HepG2 (cell line): ENCODE results near the gene EEFSEC. TPM values are rescaled to one million over a fixed set of nuclear protein-coding genes. Genes with fewer than 3 reads are reported as not detected.

Experiments used
- BRD4 ChIP-seq: sonication (generic); formaldehyde crosslinking; IDR thresholded peaks from 2 replicates; pipeline ENCODE4 v1.4.0; 2020; ENCODE audit warnings: missing genetic modification reagents
- GMEB2 ChIP-seq: IDR thresholded peaks from 2 replicates; pipeline ENCODE4 v1.6.1; 2016; ENCODE audit warnings: missing biosample characterization, missing genetic modification reagents, low read depth
- MNT ChIP-seq: fragments of 450-650 bp; IDR thresholded peaks from 2 replicates; pipeline ENCODE4 v1.6.1; 2016
- NCOR1 ChIP-seq: fragments of 200-600 bp; sonication (generic); IDR thresholded peaks from 2 replicates; pipeline ENCODE4 v1.7.0; 2017; ENCODE audit warnings: antibody characterized with exemption, low read length, borderline replicate concordance
- SNAPC4 ChIP-seq: sonication (generic); formaldehyde crosslinking; IDR thresholded peaks from 2 replicates; pipeline ENCODE4 v1.4.0; 2020; ENCODE audit warnings: mild to moderate bottlenecking, missing genetic modification reagents
- ZBED4 ChIP-seq: sonication (generic); formaldehyde crosslinking; IDR thresholded peaks from 2 replicates; pipeline ENCODE4 v1.4.0; 2020; ENCODE audit warnings: missing genetic modification reagents, borderline replicate concordance
- ZNF644 ChIP-seq: IDR thresholded peaks from 2 replicates; pipeline ENCODE4 v1.6.1; 2016; ENCODE audit warnings: low read depth
- polyA plus RNA-seq, 8 experiments: library from polyadenylated mRNA; depleted of rRNA in 3 of 8; stranded (reverse) in 7 of 8; unstranded in 1 of 8; fragments of >200 nt; fragmentation: Illumina TruSeq in 4 of 8; extraction: Trizol in 4 of 8; gene quantifications; 2 replicates each; pipeline versions ENCODE4 v1.2.1 to v1.2.3, GENCODE V29; 2011 to 2016; ENCODE audit warnings: low read depth in 4 of 8, missing spikeins in 1 of 8, mixed read lengths in 1 of 8; ENCODE audit not compliant: insufficient read depth in 1 of 8
- total RNA-seq, 5 experiments: library from RNA; depleted of rRNA; stranded (reverse); fragments of >200 nt; fragmentation: Illumina TruSeq; extraction: Trizol; gene quantifications; 2 replicates each; pipeline ENCODE4 v1.2.3, GENCODE V29; 2016; ENCODE audit warnings: low read depth in 1 of 5

Gene EEFSEC
- total and polyA plus RNA-seq, 2 of the 13 experiments (the other 11 are each of a cell fraction or from before 2014, with no cell fraction given) = 6.4 to 24.2 TPM

GRCh38 chr3:128360705-128361271 lies 207.5 kb downstream of the EEFSEC start (continued):
- TF ChIP-seq SNAPC4 = no peak
- peak; percentile 67; the same call in 1 of the 2 replicates for TF ChIP-seq NCOR1
- TF ChIP-seq MNT = no peak
- no peak for TF ChIP-seq BRD4
- TF ChIP-seq ZNF644 (CRISPR knock-in tag) = 0 out of 2 replicates have a peak, but pooled peaks have one; percentile 6
- TF ChIP-seq GMEB2 (CRISPR knock-in tag) = no peak
- TF ChIP-seq ZBED4 (CRISPR knock-in tag) = no peak
